SK-N-SH treated with all-trans-retinoic acid at 6 μM for 48 hours (cell line): ENCODE results near the gene ANP32A.

Source experiments
- ATAC-seq: fragments of 200-7000 bp; cut with Tn5 transposase; 3 replicates; pipeline ENCODE4 v1.9.1; 2020; ENCODE audit warnings: mild to moderate bottlenecking, moderate library complexity
- ARNTL ChIP-seq: fragments of 450-650 bp; formaldehyde crosslinking; IDR thresholded peaks from 2 replicates; pipeline ENCODE4 v1.5.0; 2020; ENCODE audit warnings: low read depth, mild to moderate bottlenecking, moderate library complexity, borderline replicate concordance
- BACH2 ChIP-seq: fragments of 250-450 bp; sonication (Bioruptor Pico); IDR thresholded peaks from 2 replicates; pipeline ENCODE4 v1.9.0; 2021; ENCODE audit warnings: mild to moderate bottlenecking, borderline replicate concordance
- CSDC2 ChIP-seq: fragments of 250-450 bp; sonication (Bioruptor Pico); IDR thresholded peaks from 2 replicates; pipeline ENCODE4 v1.5.0; 2020; ENCODE audit warnings: mild to moderate bottlenecking, moderate library complexity
- ESRRG ChIP-seq: fragments of 250-450 bp; sonication (Bioruptor Pico); IDR thresholded peaks from 2 replicates; pipeline ENCODE4 v1.6.1; 2021; ENCODE audit warnings: mild to moderate bottlenecking
- GLIS3 ChIP-seq: fragments of 250-450 bp; sonication (Bioruptor Pico); IDR thresholded peaks from 2 replicates; pipeline ENCODE4 v1.5.0; 2020; ENCODE audit warnings: mild to moderate bottlenecking, moderate library complexity
- ISL1 ChIP-seq: fragments of 250-450 bp; sonication (Bioruptor Pico); IDR thresholded peaks from 2 replicates; pipeline ENCODE4 v2.1.2; 2022; ENCODE audit warnings: mild to moderate bottlenecking, moderate library complexity
- OSR1 ChIP-seq: fragments of 250-450 bp; sonication (Bioruptor Pico); IDR thresholded peaks from 2 replicates; pipeline ENCODE4 v1.8.0; 2022; ENCODE audit warnings: moderate library complexity, mild to moderate bottlenecking, inconsistent platforms
- PPARA ChIP-seq: fragments of 250-450 bp; sonication (Bioruptor Pico); IDR thresholded peaks from 2 replicates; pipeline ENCODE4 v1.5.0; 2020; ENCODE audit warnings: mild to moderate bottlenecking, borderline replicate concordance
- RARB ChIP-seq: fragments of 250-450 bp; sonication (Bioruptor Pico); IDR thresholded peaks from 2 replicates; pipeline ENCODE4 v1.8.0; 2021; ENCODE audit warnings: mild to moderate bottlenecking, moderate library complexity
- SNAI2 ChIP-seq: fragments of 250-450 bp; sonication (Bioruptor Pico); IDR thresholded peaks from 2 replicates; pipeline ENCODE4 v1.5.0; 2020; ENCODE audit warnings: mild to moderate bottlenecking, moderate library complexity
- TCF4 ChIP-seq: fragments of 250-450 bp; sonication (Bioruptor Pico); IDR thresholded peaks from 2 replicates; pipeline ENCODE4 v1.8.0; 2021; ENCODE audit warnings: mild to moderate bottlenecking, moderate library complexity, borderline replicate concordance
- TOX ChIP-seq: fragments of 250-450 bp; sonication (Bioruptor Pico); IDR thresholded peaks from 2 replicates; pipeline ENCODE4 v1.8.0; 2021; ENCODE audit warnings: mild to moderate bottlenecking, moderate library complexity, borderline replicate concordance
- ZC3H10 ChIP-seq: fragments of 250-450 bp; sonication (Bioruptor Pico); IDR thresholded peaks from 2 replicates; pipeline ENCODE4 v1.5.1; 2021; ENCODE audit warnings: mild to moderate bottlenecking, moderate library complexity
- ZFP3 ChIP-seq: fragments of 250-450 bp; sonication (Bioruptor Pico); IDR thresholded peaks from 2 replicates; pipeline ENCODE4 v1.5.0; 2020; ENCODE audit warnings: mild to moderate bottlenecking, moderate library complexity
- ZFP30 ChIP-seq: fragments of 450-650 bp; formaldehyde crosslinking; IDR thresholded peaks from 2 replicates; pipeline ENCODE4 v1.5.0; 2022; ENCODE audit warnings: mild to moderate bottlenecking, moderate library complexity
- ZNF565 ChIP-seq: fragments of 450-650 bp; formaldehyde crosslinking; conservative IDR thresholded peaks from 2 replicates; pipeline ENCODE4 v1.5.0; 2020; ENCODE audit warnings: low read depth, mild to moderate bottlenecking, moderate library complexity
- ZNF70 ChIP-seq: fragments of 450-650 bp; formaldehyde crosslinking; IDR thresholded peaks from 2 replicates; pipeline ENCODE4 v1.5.0; 2020; ENCODE audit warnings: mild to moderate bottlenecking, moderate library complexity
- ZNF8 ChIP-seq: fragments of 450-650 bp; formaldehyde crosslinking; IDR thresholded peaks from 2 replicates; pipeline ENCODE4 v1.5.0; 2020; ENCODE audit warnings: mild to moderate bottlenecking, moderate library complexity
- TF ChIP-seq, protein P1 (sequence below): fragments of 250-450 bp; sonication (Bioruptor Pico); IDR thresholded peaks from 2 replicates; pipeline ENCODE4 v1.8.0; 2021; ENCODE audit warnings: low read depth, mild to moderate bottlenecking, moderate library complexity, borderline replicate concordance
- TF ChIP-seq, protein P2 (sequence below): fragments of 250-450 bp; sonication (Bioruptor Pico); IDR thresholded peaks from 2 replicates; pipeline ENCODE4 v1.5.0; 2020; ENCODE audit warnings: mild to moderate bottlenecking, moderate library complexity
- TF ChIP-seq, protein P3 (sequence below): fragments of 250-450 bp; sonication (Bioruptor Pico); IDR thresholded peaks from 2 replicates; pipeline ENCODE4 v1.8.0; 2020; ENCODE audit warnings: mild to moderate bottlenecking, moderate library complexity, borderline replicate concordance
- TF ChIP-seq, protein P4 (sequence below): fragments of 250-450 bp; sonication (Bioruptor Pico); IDR thresholded peaks from 2 replicates; pipeline ENCODE4 v1.5.1; 2021; ENCODE audit warnings: mild to moderate bottlenecking, moderate library complexity
- TF ChIP-seq, protein P5 (sequence below): fragments of 250-450 bp; sonication (Bioruptor Pico); IDR thresholded peaks from 2 replicates; pipeline ENCODE4 v1.5.1; 2020; ENCODE audit warnings: low read depth, mild to moderate bottlenecking, moderate library complexity

ANP32A gene

DNA sequence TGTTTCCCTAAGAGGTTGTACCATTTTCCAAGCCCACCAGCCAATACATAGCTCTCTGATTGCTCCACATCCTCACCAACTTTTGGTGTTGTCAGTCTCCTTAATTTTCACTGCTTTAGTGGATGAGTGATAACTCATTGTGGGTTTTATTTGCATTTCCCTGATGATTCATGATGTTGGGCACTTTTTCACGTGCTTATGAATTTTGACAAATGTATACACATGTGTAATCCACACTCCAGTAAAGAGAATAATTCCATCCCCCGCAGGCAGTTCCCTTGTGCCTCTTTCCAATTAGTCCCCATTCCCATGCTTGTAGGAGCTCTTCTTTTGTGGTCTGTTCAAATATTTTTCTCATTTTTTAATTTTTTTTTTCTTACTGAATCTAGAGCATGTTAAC, 52.4 kb downstream of the ANP32A start:
- TF ChIP-seq TCF4 (CRISPR knock-in tag) (no peak), ZNF8 (CRISPR knock-in tag) (no peak), BACH2 (CRISPR knock-in tag) (no peak), ISL1 (CRISPR knock-in tag) (no peak), TOX (no peak), SNAI2 (no peak), ESRRG (CRISPR knock-in tag) (no peak), GLIS3 (CRISPR knock-in tag) (no peak), CSDC2 (CRISPR knock-in tag) (no peak), ZC3H10 (CRISPR knock-in tag) (no peak), ZNF70 (CRISPR knock-in tag) (no peak), OSR1 (CRISPR knock-in tag) (no peak), ARNTL (no peak), RARB (CRISPR knock-in tag) (no peak), ZFP30 (no peak)
- TF ChIP-seq, protein P1, sequence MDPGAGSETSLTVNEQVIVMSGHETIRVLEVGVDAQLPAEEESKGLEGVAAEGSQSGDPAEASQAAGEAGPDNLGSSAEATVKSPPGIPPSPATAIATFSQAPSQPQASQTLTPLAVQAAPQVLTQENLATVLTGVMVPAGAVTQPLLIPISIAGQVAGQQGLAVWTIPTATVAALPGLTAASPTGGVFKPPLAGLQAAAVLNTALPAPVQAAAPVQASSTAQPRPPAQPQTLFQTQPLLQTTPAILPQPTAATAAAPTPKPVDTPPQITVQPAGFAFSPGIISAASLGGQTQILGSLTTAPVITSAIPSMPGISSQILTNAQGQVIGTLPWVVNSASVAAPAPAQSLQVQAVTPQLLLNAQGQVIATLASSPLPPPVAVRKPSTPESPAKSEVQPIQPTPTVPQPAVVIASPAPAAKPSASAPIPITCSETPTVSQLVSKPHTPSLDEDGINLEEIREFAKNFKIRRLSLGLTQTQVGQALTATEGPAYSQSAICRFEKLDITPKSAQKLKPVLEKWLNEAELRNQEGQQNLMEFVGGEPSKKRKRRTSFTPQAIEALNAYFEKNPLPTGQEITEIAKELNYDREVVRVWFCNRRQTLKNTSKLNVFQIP (CRISPR knock-in tag) = no peak
- TF ChIP-seq, protein P2, sequence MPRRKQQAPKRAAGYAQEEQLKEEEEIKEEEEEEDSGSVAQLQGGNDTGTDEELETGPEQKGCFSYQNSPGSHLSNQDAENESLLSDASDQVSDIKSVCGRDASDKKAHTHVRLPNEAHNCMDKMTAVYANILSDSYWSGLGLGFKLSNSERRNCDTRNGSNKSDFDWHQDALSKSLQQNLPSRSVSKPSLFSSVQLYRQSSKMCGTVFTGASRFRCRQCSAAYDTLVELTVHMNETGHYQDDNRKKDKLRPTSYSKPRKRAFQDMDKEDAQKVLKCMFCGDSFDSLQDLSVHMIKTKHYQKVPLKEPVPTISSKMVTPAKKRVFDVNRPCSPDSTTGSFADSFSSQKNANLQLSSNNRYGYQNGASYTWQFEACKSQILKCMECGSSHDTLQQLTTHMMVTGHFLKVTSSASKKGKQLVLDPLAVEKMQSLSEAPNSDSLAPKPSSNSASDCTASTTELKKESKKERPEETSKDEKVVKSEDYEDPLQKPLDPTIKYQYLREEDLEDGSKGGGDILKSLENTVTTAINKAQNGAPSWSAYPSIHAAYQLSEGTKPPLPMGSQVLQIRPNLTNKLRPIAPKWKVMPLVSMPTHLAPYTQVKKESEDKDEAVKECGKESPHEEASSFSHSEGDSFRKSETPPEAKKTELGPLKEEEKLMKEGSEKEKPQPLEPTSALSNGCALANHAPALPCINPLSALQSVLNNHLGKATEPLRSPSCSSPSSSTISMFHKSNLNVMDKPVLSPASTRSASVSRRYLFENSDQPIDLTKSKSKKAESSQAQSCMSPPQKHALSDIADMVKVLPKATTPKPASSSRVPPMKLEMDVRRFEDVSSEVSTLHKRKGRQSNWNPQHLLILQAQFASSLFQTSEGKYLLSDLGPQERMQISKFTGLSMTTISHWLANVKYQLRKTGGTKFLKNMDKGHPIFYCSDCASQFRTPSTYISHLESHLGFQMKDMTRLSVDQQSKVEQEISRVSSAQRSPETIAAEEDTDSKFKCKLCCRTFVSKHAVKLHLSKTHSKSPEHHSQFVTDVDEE (CRISPR knock-in tag) = no peak
- TF ChIP-seq, protein P3, sequence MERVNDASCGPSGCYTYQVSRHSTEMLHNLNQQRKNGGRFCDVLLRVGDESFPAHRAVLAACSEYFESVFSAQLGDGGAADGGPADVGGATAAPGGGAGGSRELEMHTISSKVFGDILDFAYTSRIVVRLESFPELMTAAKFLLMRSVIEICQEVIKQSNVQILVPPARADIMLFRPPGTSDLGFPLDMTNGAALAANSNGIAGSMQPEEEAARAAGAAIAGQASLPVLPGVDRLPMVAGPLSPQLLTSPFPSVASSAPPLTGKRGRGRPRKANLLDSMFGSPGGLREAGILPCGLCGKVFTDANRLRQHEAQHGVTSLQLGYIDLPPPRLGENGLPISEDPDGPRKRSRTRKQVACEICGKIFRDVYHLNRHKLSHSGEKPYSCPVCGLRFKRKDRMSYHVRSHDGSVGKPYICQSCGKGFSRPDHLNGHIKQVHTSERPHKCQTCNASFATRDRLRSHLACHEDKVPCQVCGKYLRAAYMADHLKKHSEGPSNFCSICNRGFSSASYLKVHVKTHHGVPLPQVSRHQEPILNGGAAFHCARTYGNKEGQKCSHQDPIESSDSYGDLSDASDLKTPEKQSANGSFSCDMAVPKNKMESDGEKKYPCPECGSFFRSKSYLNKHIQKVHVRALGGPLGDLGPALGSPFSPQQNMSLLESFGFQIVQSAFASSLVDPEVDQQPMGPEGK (CRISPR knock-in tag) = no peak
- TF ChIP-seq, protein P4, sequence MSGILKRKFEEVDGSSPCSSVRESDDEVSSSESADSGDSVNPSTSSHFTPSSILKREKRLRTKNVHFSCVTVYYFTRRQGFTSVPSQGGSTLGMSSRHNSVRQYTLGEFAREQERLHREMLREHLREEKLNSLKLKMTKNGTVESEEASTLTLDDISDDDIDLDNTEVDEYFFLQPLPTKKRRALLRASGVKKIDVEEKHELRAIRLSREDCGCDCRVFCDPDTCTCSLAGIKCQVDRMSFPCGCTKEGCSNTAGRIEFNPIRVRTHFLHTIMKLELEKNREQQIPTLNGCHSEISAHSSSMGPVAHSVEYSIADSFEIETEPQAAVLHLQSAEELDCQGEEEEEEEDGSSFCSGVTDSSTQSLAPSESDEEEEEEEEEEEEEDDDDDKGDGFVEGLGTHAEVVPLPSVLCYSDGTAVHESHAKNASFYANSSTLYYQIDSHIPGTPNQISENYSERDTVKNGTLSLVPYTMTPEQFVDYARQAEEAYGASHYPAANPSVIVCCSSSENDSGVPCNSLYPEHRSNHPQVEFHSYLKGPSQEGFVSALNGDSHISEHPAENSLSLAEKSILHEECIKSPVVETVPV = no peak
- TF ChIP-seq, protein P5, sequence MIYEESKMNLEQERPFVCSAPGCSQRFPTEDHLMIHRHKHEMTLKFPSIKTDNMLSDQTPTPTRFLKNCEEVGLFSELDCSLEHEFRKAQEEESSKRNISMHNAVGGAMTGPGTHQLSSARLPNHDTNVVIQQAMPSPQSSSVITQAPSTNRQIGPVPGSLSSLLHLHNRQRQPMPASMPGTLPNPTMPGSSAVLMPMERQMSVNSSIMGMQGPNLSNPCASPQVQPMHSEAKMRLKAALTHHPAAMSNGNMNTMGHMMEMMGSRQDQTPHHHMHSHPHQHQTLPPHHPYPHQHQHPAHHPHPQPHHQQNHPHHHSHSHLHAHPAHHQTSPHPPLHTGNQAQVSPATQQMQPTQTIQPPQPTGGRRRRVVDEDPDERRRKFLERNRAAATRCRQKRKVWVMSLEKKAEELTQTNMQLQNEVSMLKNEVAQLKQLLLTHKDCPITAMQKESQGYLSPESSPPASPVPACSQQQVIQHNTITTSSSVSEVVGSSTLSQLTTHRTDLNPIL (CRISPR knock-in tag) = no peak
- TF ChIP-seq, all 23 proteins: peak for 0
- ATAC-seq = no peak

DNA sequence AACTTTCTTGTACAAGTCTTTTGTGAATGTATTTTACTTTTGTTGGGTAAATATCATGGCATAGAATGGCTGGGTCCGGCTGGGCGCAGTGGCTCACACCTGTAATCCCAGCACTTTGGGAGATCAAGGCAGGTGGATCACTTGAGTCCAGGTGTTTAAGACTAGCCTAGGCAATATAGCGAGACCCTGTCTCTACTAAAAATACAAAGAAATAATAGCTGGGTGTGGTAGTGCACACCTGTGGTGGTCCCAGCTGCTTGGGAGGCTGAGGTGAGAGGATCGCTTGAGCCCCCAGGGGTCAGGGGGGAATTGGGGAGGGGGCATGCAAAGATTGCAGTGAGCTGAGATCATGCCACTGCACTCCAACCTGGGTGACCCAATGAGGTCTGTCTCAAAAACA, 52.9 kb downstream of the ANP32A start:
- TF ChIP-seq, protein P4 = no peak
- TF ChIP-seq, protein P5 (CRISPR knock-in tag) = no peak
- TF ChIP-seq ZFP3 (CRISPR knock-in tag) (no peak), TCF4 (CRISPR knock-in tag) (no peak), CSDC2 (CRISPR knock-in tag) (no peak), SNAI2 (no peak), RARB (CRISPR knock-in tag) (no peak), TOX (no peak), ZNF565 (CRISPR knock-in tag) (no peak), ZC3H10 (CRISPR knock-in tag) (no peak), ZFP30 (no peak), ZNF70 (CRISPR knock-in tag) (no peak), BACH2 (CRISPR knock-in tag) (no peak), PPARA (CRISPR knock-in tag) (no peak)
- TF ChIP-seq, protein P1 (CRISPR knock-in tag) = no peak
- TF ChIP-seq, protein P3 (CRISPR knock-in tag) = no peak
- ATAC-seq = no peak
